NCI-H2107 (cell line): ENCODE results near the gene WDR45B.
"Not testable (repeated sequence)": the region's sequence is repeated elsewhere in the genome, so short reads cannot be mapped to it uniquely, and the experiment has no call there.

Experiments
- DNase-seq: peaks from one replicate; lab custom pipeline; 2025; lab: John Stamatoyannopoulos, UW

The WDR45B gene

GRCh38 chr17:82657926-82658325, 9.7 kb upstream of the WDR45B start:
- no peak for DNase-seq

- no peak for DNase-seq
Measured at GRCh38 chr17:82656266-82656665, 8.0 kb upstream of the WDR45B start.

- no peak for DNase-seq
Measured at GRCh38 chr17:82655523-82655922, 7.3 kb upstream of the WDR45B start.

- no peak for DNase-seq
Measured at GRCh38 chr17:82655038-82655479, 6.8 kb upstream of the WDR45B start.

GRCh38 chr17:82654611-82655010, 6.4 kb upstream of the WDR45B start:
- not testable (repeated sequence) for DNase-seq

- DNase-seq, result no peak
Measured at GRCh38 chr17:82653651-82654528, 5.6 kb upstream of the WDR45B start.

- no peak for DNase-seq
Measured at GRCh38 chr17:82650723-82651122, 2.5 kb upstream of the WDR45B start.

GRCh38 chr17:82649501-82650261, 1.4 kb upstream of the WDR45B start:
- DNase-seq, result no peak

GRCh38 chr17:82648742-82649331, 593 bp upstream of the WDR45B start:
- no peak for DNase-seq

- DNase-seq, result no peak
Measured at GRCh38 chr17:82647593-82648164, 565 bp downstream of the WDR45B start.

- no peak for DNase-seq
Measured at GRCh38 chr17:82645516-82645915, 2.7 kb downstream of the WDR45B start.

- no peak for DNase-seq
Measured at GRCh38 chr17:82644148-82644547, 4.1 kb downstream of the WDR45B start.

- DNase-seq, result no peak
Measured at GRCh38 chr17:82642022-82642421, 6.2 kb downstream of the WDR45B start.

- DNase-seq, result no peak
Measured at GRCh38 chr17:82640036-82640435, 8.2 kb downstream of the WDR45B start.

GRCh38 chr17:82639628-82640027, 8.6 kb downstream of the WDR45B start:
- DNase-seq, result no peak

GRCh38 chr17:82638183-82638773, 10.0 kb downstream of the WDR45B start:
- DNase-seq, result no peak

- no peak for DNase-seq
Measured at GRCh38 chr17:82636626-82637598, 11.3 kb downstream of the WDR45B start.

GRCh38 chr17:82633343-82633742, 14.9 kb downstream of the WDR45B start:
- DNase-seq, result no peak

GRCh38 chr17:82632451-82632850, 15.8 kb downstream of the WDR45B start:
- DNase-seq, result no peak

- DNase-seq, result no peak
Measured at GRCh38 chr17:82631544-82631943, 16.7 kb downstream of the WDR45B start.

GRCh38 chr17:82630212-82630611, 18.0 kb downstream of the WDR45B start:
- no peak for DNase-seq
